HEK293T (cell line): ENCODE measurements around the gene ADAMTS9.

ENCODE experiments used
- CTCF ChIA-PET: fragments of 350-600 bp; formaldehyde crosslinking; extraction: SDS; loops from one replicate; lab custom pipeline; 2021; ENCODE audit warnings: antibody characterized with exemption, inconsistent platforms; lab: Yijun Ruan, JAX
- POLR2A ChIA-PET: fragments of 350-600 bp; formaldehyde crosslinking; extraction: SDS; loops from one replicate; lab custom pipeline; 2020; ENCODE audit warnings: antibody characterized with exemption, inconsistent platforms; lab: Yijun Ruan, JAX
- DNase-seq: peaks from one replicate; pipeline ENCODE4 v3.0.0; 2012; ENCODE audit warnings: mixed read lengths; ENCODE audit errors: extremely low spot score
- ARNT ChIP-seq: fragments of 450-650 bp; IDR thresholded peaks from 2 replicates; pipeline ENCODE4 v1.6.1; 2017; ENCODE audit warnings: mild to moderate bottlenecking
- BHLHE40 ChIP-seq: fragments of 450-650 bp; IDR thresholded peaks from 2 replicates; pipeline ENCODE4 v1.6.1; 2016; ENCODE audit warnings: mild to moderate bottlenecking, moderate library complexity, borderline replicate concordance
- CTBP1 ChIP-seq: fragments of 450-650 bp; IDR thresholded peaks from 2 replicates; pipeline ENCODE4 v1.6.1; 2016; ENCODE audit warnings: borderline replicate concordance
- ELF4 ChIP-seq: fragments of 450-650 bp; IDR thresholded peaks from 2 replicates; pipeline ENCODE4 v1.6.1; 2017; ENCODE audit warnings: antibody characterized with exemption
- FOXA1 ChIP-seq: fragments of 450-650 bp; IDR thresholded peaks from 2 replicates; pipeline ENCODE4 v1.6.1; 2016; ENCODE audit warnings: mild to moderate bottlenecking
- FOXK2 ChIP-seq: fragments of 450-650 bp; IDR thresholded peaks from 2 replicates; pipeline ENCODE4 v1.6.1; 2016; ENCODE audit warnings: mild to moderate bottlenecking
- FOXM1 ChIP-seq: fragments of 450-650 bp; IDR thresholded peaks from 2 replicates; pipeline ENCODE4 v1.6.1; 2017; ENCODE audit warnings: mild to moderate bottlenecking, borderline replicate concordance
- HDGF ChIP-seq: fragments of 450-650 bp; IDR thresholded peaks from 2 replicates; pipeline ENCODE4 v1.6.1; 2017; ENCODE audit warnings: antibody characterized with exemption, borderline replicate concordance
- L3MBTL2 ChIP-seq: fragments of 450-650 bp; conservative IDR thresholded peaks from 2 replicates; pipeline ENCODE4 v1.6.1; 2016; ENCODE audit warnings: mild to moderate bottlenecking
- LEF1 ChIP-seq: fragments of 450-650 bp; IDR thresholded peaks from 2 replicates; pipeline ENCODE4 v1.6.1; 2017; ENCODE audit warnings: mild to moderate bottlenecking, borderline replicate concordance
- NFRKB ChIP-seq: fragments of 450-650 bp; IDR thresholded peaks from 2 replicates; pipeline ENCODE4 v1.6.1; 2016; ENCODE audit warnings: mild to moderate bottlenecking, moderate library complexity
- SP1 ChIP-seq: fragments of 450-650 bp; IDR thresholded peaks from 2 replicates; pipeline ENCODE4 v1.6.1; 2017
- SUZ12 ChIP-seq: fragments of 450-650 bp; IDR thresholded peaks from 2 replicates; pipeline ENCODE4 v1.6.1; 2016; ENCODE audit warnings: mild to moderate bottlenecking
- TARDBP ChIP-seq: fragments of 450-650 bp; IDR thresholded peaks from 2 replicates; pipeline ENCODE4 v1.6.1; 2016
- ZNF384 ChIP-seq: fragments of 450-650 bp; IDR thresholded peaks from 2 replicates; pipeline ENCODE4 v1.6.1; 2016
- TF ChIP-seq, protein P1 (sequence below): fragments of 450-650 bp; IDR thresholded peaks from 2 replicates; pipeline ENCODE4 v1.6.1; 2016

The ADAMTS9 gene

DNA sequence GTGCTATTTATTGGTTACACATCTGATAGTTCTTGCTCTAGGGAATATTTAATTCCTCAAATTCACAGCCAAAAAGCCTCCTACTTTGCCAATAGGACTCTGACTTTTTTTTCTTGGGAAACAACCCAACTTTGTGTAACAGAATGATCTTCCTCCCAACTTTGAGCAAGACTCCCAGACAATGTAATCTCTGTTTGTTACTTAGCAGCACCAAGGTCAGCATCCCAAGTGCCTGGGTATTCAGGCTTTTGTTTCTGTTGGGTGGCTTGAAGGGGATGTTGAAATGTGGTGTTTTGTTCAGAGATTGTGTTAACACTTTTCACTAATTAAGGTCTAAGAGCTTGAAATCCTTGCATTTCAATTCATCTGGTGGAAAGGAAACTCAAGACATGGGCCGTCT lies 115.8 kb downstream of the ADAMTS9 start:
- DNase-seq: no peak
- ChIA-PET CTCF (no interaction called here), POLR2A (no interaction called here)
- TF ChIP-seq FOXK2: no peak
- TF ChIP-seq L3MBTL2: no peak
- no peak for TF ChIP-seq ARNT
- TF ChIP-seq BHLHE40: no peak
- no peak for TF ChIP-seq FOXM1
- TF ChIP-seq ZNF384: no peak
- TF ChIP-seq NFRKB: no peak
- TF ChIP-seq FOXA1: no peak
- TF ChIP-seq SP1: no peak
- TF ChIP-seq SUZ12: no peak
- TF ChIP-seq TARDBP: no peak
- TF ChIP-seq CTBP1: no peak
- TF ChIP-seq ELF4: no peak

DNA sequence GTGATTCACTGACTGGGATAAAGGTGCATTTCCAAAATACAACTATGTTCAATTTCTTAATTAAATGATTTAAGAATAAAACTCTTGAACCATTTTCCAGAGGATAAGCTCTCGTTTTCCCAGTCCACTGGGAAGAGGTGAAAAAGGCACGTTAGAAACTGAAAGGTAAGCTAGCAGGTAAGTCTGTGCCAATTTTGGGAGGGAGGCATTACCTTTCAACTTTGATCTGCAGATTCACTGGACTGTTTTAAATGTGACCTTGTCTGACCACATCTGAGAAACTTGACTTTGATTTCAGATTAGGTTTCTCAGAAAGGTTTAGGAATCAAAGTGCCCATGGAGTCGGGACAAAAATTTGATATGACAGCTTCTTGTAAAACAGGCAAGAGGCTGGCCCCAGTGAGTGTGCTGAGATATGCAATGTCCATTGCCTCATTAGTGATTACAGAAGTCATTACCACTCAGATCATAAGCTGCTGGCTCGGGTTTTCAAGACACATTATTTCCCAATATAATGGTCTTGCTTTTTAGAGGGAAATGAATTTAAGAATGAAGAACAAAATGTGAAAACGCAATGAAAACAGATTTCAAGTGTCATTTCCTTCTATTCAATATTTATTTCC lies 118.8 kb downstream of the ADAMTS9 start:
- ChIA-PET POLR2A (no interaction called here), CTCF (no interaction called here)
- no peak for DNase-seq
- TF ChIP-seq NFRKB: no peak
- TF ChIP-seq ARNT: no peak
- no peak for TF ChIP-seq SP1
- no peak for TF ChIP-seq SUZ12
- TF ChIP-seq L3MBTL2: no peak
- TF ChIP-seq BHLHE40: no peak
- no peak for TF ChIP-seq FOXK2
- TF ChIP-seq CTBP1: no peak
- TF ChIP-seq HDGF: no peak
- no peak for TF ChIP-seq FOXA1
- no peak for TF ChIP-seq FOXM1
- no peak for TF ChIP-seq ZNF384
- TF ChIP-seq ELF4: no peak
- no peak for TF ChIP-seq LEF1
- TF ChIP-seq, protein P1, sequence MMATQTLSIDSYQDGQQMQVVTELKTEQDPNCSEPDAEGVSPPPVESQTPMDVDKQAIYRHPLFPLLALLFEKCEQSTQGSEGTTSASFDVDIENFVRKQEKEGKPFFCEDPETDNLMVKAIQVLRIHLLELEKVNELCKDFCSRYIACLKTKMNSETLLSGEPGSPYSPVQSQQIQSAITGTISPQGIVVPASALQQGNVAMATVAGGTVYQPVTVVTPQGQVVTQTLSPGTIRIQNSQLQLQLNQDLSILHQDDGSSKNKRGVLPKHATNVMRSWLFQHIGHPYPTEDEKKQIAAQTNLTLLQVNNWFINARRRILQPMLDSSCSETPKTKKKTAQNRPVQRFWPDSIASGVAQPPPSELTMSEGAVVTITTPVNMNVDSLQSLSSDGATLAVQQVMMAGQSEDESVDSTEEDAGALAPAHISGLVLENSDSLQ: no peak
- no peak for TF ChIP-seq TARDBP

DNA sequence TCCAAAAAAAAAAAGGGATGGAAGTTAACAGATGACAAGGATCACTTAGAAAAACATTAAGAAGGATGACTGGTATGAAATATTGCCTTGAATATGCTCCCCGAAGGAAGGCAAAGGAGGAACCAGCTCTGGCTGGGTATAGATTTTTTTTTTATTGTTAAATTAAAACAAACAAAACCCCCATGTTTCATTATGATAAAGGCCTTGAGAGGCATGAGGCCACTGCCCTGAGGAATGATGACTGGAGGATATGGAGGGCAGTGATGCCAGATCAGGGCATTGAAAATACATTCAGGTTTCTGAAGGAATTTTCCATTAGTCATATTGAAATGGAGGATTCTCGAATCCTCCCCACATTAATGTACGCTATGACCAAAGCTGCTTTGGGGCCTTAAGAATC lies 120.9 kb downstream of the ADAMTS9 start:
- POLR2A ChIA-PET: interaction anchor here (0.9 kb wide), 1 partner anchor 119 kb away, joined by 4 read pairs; no protein-coding TSS in a partner anchor
- CTCF ChIA-PET: interaction anchor here (0.6 kb wide), 1 partner anchor 9 kb away, joined by 3 read pairs; no protein-coding TSS in a partner anchor
- no peak for DNase-seq
- TF ChIP-seq HDGF (no peak), LEF1 (no peak), FOXK2 (no peak), ARNT (no peak), SP1 (no peak), SUZ12 (no peak), FOXA1 (no peak), ZNF384 (no peak), ELF4 (no peak), TARDBP (no peak), NFRKB (no peak)
- TF ChIP-seq, protein P1: no peak

DNA sequence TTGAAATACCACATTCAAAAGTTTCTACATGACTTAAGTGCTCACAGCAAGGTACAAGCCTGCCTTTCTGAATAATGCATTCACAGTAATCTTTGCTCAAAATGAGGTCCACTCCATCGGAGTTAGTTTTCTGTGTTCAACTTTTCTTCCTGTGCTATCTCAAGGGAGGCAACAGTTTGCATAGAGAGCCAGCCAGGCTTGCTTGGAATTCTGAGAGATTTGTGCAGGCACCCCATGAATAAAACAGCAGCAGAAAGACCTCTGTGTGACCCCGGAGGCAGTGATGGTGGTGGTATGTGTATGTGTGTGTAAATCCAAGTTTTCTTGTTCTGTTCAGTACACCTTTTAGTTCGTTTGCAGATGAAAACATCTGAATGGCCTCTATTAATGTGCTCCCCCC lies 124.0 kb downstream of the ADAMTS9 start:
- CTCF ChIA-PET: interaction anchor here (1.9 kb wide), 1 partner anchor 11 kb away, joined by 8 read pairs; no protein-coding TSS in a partner anchor

DNA sequence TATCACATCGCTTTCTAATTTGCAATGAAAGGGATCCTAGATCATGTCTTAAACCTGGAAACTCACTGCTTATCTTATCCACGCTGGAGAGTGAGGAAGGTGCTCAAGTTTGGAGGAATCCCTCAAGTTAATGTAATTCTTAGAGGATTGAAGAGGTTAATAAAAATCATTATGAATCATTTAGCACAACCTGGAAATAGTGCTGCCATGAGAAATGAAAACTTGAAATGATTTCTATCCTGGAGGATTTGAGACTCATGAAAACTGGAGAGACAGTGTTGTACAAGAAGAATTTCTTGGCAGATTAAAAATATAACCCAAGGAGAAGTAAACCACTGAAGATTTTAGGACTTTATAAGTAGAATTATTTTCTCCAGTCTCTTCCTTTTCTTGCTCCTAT lies 125.9 kb downstream of the ADAMTS9 start:
- DNase-seq: no peak
- TF ChIP-seq LEF1: no peak
- no peak for TF ChIP-seq ELF4
- TF ChIP-seq HDGF: no peak
- TF ChIP-seq FOXA1: no peak
- no peak for TF ChIP-seq FOXM1
- no peak for TF ChIP-seq SP1
- TF ChIP-seq, protein P1: no peak
- no peak for TF ChIP-seq FOXK2
- TF ChIP-seq BHLHE40: no peak
- TF ChIP-seq SUZ12: no peak
- no peak for TF ChIP-seq ARNT
- no peak for TF ChIP-seq TARDBP
- TF ChIP-seq CTBP1: no peak
- no peak for TF ChIP-seq ZNF384
- no peak for TF ChIP-seq NFRKB
- TF ChIP-seq L3MBTL2: no peak
- ChIA-PET CTCF (no interaction called here), POLR2A (no interaction called here)

More for the DNA sequence above, 124.0 kb downstream of the ADAMTS9 start:
- TF ChIP-seq ZNF384 (no peak), SUZ12 (no peak), TARDBP (no peak), ARNT (no peak), CTBP1 (no peak), BHLHE40 (no peak), SP1 (no peak), FOXM1 (no peak)
- TF ChIP-seq, protein P1: no peak
- no peak for DNase-seq
- POLR2A ChIA-PET: no interaction called here
